ENCODE measurements around the gene DLGAP1.

DNA sequence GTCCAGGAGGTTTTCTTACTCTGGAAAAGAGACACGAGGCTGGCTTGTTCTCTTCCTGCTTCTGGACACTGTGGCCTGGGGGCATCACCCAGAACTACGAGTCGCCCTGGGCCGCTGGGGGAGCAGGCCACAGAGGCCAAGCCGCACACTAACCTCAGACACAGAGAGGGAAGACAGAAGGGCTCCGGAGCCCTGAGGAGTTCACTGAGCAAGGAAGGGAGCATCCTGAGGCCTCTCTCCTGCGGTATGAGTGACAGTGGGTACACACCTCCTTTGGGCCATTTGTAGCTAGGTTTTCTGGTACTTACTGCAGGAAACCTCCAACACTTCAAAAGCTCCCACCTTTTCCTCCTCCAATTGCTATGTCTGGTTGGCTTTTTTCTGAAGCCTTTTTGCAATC is 494.1 kb downstream of the DLGAP1 start:
- TF ChIP-seq RFX5 (IDR thresholded peaks at IDR 0.05; ENCODE audit: low read depth, low read length) = no peak
- no peak for TF ChIP-seq TARDBP (IDR thresholded peaks at IDR 0.05; ENCODE audit: borderline replicate concordance)
- no peak for TF ChIP-seq NBN (IDR thresholded peaks at IDR 0.05)
- TF ChIP-seq, protein P1, sequence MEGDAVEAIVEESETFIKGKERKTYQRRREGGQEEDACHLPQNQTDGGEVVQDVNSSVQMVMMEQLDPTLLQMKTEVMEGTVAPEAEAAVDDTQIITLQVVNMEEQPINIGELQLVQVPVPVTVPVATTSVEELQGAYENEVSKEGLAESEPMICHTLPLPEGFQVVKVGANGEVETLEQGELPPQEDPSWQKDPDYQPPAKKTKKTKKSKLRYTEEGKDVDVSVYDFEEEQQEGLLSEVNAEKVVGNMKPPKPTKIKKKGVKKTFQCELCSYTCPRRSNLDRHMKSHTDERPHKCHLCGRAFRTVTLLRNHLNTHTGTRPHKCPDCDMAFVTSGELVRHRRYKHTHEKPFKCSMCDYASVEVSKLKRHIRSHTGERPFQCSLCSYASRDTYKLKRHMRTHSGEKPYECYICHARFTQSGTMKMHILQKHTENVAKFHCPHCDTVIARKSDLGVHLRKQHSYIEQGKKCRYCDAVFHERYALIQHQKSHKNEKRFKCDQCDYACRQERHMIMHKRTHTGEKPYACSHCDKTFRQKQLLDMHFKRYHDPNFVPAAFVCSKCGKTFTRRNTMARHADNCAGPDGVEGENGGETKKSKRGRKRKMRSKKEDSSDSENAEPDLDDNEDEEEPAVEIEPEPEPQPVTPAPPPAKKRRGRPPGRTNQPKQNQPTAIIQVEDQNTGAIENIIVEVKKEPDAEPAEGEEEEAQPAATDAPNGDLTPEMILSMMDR (IDR thresholded peaks at IDR 0.05 in 2 of 3, conservative IDR thresholded peaks at IDR 0.05 in 1 of 3; ENCODE audit: control insufficient read depth in 2 of 3, extremely low read depth in 1 of 3, insufficient read depth in 1 of 3, low read depth in 3 of 3, low read length in 3 of 3) = no peak
- no peak for TF ChIP-seq GATAD2B (conservative IDR thresholded peaks at IDR 0.05; ENCODE audit: low read depth)
- TF ChIP-seq, protein P2, sequence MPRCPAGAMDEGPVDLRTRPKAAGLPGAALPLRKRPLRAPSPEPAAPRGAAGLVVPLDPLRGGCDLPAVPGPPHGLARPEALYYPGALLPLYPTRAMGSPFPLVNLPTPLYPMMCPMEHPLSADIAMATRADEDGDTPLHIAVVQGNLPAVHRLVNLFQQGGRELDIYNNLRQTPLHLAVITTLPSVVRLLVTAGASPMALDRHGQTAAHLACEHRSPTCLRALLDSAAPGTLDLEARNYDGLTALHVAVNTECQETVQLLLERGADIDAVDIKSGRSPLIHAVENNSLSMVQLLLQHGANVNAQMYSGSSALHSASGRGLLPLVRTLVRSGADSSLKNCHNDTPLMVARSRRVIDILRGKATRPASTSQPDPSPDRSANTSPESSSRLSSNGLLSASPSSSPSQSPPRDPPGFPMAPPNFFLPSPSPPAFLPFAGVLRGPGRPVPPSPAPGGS (IDR thresholded peaks at IDR 0.05; ENCODE audit: borderline replicate concordance, insufficient read depth, low read depth, low read length, poor library complexity, severe bottlenecking) = no peak
- TF ChIP-seq EZH2 (IDR thresholded peaks at IDR 0.05; ENCODE audit: borderline replicate concordance, control insufficient read depth, low read depth, low read length) = no peak
- no peak for TF ChIP-seq WRNIP1 (IDR thresholded peaks at IDR 0.05; ENCODE audit: borderline replicate concordance, low read depth, low read length)
- TF ChIP-seq, protein P3, sequence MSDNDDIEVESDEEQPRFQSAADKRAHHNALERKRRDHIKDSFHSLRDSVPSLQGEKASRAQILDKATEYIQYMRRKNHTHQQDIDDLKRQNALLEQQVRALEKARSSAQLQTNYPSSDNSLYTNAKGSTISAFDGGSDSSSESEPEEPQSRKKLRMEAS (IDR thresholded peaks at IDR 0.05; ENCODE audit: low read depth, low read length) = no peak
- no peak for TF ChIP-seq POLR2A (IDR thresholded peaks at IDR 0.05; ENCODE audit: low read depth, low read length)
- no peak for TF ChIP-seq YY1 (IDR thresholded peaks at IDR 0.05; ENCODE audit: low read depth, low read length)
- no peak for TF ChIP-seq CHD2 (IDR thresholded peaks at IDR 0.05; ENCODE audit: borderline replicate concordance, low read depth, low read length)
